Motor neuron (in vitro differentiated cells): ENCODE results near the gene NAT8. TPM values are rescaled to one million over a fixed set of nuclear protein-coding genes. Genes with fewer than 3 reads are reported as not detected.
"Not testable (repeated sequence)": the region's sequence is repeated elsewhere in the genome, so short reads cannot be mapped to it uniquely, and the experiment has no call there.

Experiments used
- ATAC-seq, 8 experiments: fragments of 200-7000 bp; cut with Tn5 transposase; replicated peaks in 6 of 8; 2 replicates each; pipeline ENCODE4 v1.8.0; 2021; ENCODE audit warnings: mild to moderate bottlenecking in 8 of 8, moderate library complexity in 8 of 8
- H3K27ac ChIP-seq, 2 donors: fragments of 250-450 bp; sonication (Bioruptor Pico); 2 replicates each; pipeline ENCODE4 v1.9.0; 2021; ENCODE audit warnings: antibody characterized with exemption in 2 of 2, mild to moderate bottlenecking in 2 of 2, moderate library complexity in 1 of 2
- H3K4me1 ChIP-seq, 2 donors: fragments of 250-450 bp; sonication (Bioruptor Pico); replicated peaks in 1 of 2; 2 replicates each; pipeline ENCODE4 v1.6.1; 2021; ENCODE audit warnings: antibody characterized with exemption in 2 of 2, mild to moderate bottlenecking in 2 of 2, moderate library complexity in 1 of 2
- H3K4me3 ChIP-seq, 5 donors: fragments of 250-450 bp; sonication (Bioruptor Pico); 2 replicates each; pipeline ENCODE4 v1.9.0; 2021; ENCODE audit warnings: antibody characterized with exemption in 5 of 5, mild to moderate bottlenecking in 5 of 5, moderate library complexity in 4 of 5
- WGBS, 10 experiments: fragments of 450-650 bp; shearing (Covaris generic); methylation state at CpG; one replicate each; pipeline ENCODE4 v1.0.0; 2022; 5-methylcytosine and 5-hydroxymethylcytosine counted together
- in situ Hi-C, 9 experiments: fragments of 400-800 bp; cut with MboI; loops; one replicate each; pipeline ENCODE4 v1.15.0; 2021; ENCODE audit warnings: low sequenced_read_pairs in 9 of 9, low pct_unique_long_range_greater_than_20kb in 2 of 9; ENCODE audit not compliant: unreplicated experiment in 9 of 9
- total RNA-seq, 8 experiments: library from RNA; unstranded; fragments of 300-600 nt; gene quantifications; 2 replicates each; pipeline versions ENCODE4 v1.2.3 to v1.2.4, GENCODE V29; 2022

NAT8 gene
- total RNA-seq, 8 experiments from 2014 or later = 0.36 to 1.3 (median 0.56) TPM; not detected in 2

DNA sequence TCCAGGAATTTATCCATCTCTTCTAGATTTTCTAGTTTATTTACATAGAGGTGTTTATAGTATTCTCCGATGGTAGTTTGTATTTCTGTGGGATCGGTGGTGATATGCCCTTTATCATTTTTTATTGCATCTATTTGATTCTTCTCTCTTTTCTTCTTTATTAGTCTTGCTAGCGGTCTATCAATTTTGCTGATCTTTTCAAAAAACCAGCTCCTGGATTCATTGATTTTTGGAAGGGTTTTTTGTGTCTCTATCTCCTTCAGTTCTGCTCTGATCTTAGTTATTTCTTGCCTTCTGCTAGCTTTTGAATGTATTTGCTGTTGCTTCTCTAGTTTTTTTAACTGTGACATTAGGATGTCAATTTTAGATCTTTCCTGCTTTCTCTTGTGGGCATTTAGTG is 25.0 kb upstream of the NAT8 start:
- ATAC-seq, in situ Hi-C loops, H3K27ac ChIP-seq, H3K4me3 ChIP-seq, H3K4me1 ChIP-seq: not testable (repeated sequence)
- WGBS, 10 experiments = 40 to 90% (median 68%) methylated on average over 1 to 3 of the region's 3 CpGs; no CpG with 5 or more reads in 3 of the 10 experiments

DNA sequence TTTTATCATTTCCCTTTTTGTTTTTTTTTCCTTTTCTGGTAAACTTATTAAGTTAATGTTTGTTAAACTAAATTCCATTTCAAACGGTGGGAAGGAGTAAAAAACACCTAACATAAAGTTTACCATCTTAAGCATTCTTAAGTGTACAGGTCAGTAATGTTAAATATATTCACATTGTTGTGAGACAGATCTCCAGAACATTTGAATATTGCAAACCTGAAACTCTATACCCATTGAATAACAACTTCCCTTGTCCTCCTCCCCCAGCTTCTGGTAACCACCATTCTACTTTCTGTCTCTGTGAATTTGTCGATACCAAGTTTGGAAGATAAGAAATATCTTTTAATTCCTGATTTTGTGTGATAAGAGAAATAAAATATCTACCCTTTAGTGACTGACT is 12.0 kb upstream of the NAT8 start:
- in situ Hi-C loops = no loop called here
- WGBS, 10 experiments = 23 to 94% (median 61%) methylated on average over 1 to 2 of the region's 2 CpGs
- H3K4me3 ChIP-seq = no peak overlapping the region
- H3K27ac ChIP-seq = no peak overlapping the region
- peak in 2 of 8 experiments; percentile 80 to 93 for ATAC-seq
- H3K4me1 ChIP-seq = no peaks in the 10 kb centered on the region

DNA sequence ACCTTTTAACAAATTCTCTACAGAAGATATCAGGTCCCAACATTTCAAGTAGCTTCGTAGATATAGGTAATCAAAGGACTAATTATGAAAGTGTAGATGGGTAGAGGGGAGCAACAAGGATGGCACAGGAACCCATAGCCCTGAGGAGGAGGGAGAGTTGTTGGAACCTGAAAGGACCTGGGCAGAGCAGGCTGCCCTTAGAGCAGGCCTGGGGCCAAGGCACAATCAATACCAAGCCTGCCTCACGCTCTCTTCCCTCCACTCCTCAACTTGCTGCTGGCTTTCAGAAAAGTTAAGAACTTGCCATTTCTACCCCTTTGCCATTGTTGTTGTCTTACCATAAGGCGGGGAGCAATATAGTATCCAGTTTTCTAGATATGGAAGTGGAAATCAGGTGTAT is 10.1 kb upstream of the NAT8 start:
- WGBS, 10 experiments = 57 to 100% (median 73%) methylated on average over 1 to 2 of the region's 3 CpGs; no CpG with 5 or more reads in 3 of the 10 experiments
- H3K4me1 ChIP-seq = no peaks in the 10 kb centered on the region
- no peak for ATAC-seq
- H3K27ac ChIP-seq = no peak overlapping the region
- in situ Hi-C loops = no loop called here
- H3K4me3 ChIP-seq = no peak overlapping the region

DNA sequence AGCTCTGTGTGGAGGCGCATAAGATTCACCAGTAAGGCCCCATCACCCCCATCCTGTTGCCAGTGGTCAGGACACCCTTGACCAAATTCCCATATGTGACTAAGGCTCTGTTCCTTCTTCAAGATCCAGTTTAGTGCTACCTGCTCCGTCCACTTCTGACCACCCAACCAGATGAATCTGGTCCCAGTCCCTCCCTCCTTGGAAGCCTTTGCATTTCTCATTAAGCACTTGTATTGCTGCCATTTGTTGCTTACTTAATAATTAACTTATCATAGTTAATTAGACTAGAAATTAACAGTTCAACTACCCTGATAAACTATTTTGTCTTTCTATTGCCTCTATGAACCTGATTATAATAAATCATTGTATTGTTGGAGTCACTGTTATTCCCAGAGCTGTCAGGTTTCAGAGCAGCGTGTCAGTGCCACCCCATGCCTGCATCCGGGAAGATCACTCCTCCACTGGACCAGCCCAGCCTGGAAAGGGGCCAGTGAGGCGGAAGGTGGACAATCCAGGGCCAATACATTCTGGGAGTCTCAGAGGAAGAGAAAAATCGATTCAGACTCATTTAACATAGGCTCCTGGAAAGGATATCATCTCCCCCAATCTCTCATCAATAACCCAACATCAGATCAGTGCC is 9.5 kb upstream of the NAT8 start:
- 20 to 100% (median 50%) methylated on average over 1 to 5 of the region's 6 CpGs; no CpG with 5 or more reads in 1 of the 10 experiments for WGBS, 10 experiments
- H3K4me3 ChIP-seq = no peak overlapping the region
- in situ Hi-C loops = no loop called here
- ATAC-seq = peak in 1 of 8 experiments; percentile 36
- no peaks in the 10 kb centered on the region for H3K4me1 ChIP-seq
- H3K27ac ChIP-seq = no peak overlapping the region

DNA sequence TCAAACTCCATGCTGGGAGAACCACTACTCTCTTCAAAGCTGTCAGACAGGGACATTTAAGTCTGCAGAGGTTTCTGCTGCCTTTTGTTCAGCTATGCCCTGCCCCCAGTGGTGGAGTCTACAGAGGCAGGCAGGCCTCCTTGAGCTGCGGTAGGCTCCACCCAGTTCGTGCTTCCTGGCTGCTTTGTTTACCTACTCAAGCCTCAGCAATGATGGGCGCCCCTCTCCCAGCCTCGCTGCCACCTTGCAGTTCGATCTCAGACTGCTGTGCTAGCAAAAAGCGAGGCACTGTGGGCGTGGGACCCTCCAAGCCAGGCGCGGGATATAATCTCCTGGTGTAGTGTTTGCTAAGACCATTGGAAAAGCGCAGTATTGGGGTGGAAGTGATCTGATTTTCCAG is 5.5 kb upstream of the NAT8 start:
- ATAC-seq, in situ Hi-C loops, H3K4me1 ChIP-seq, H3K27ac ChIP-seq, H3K4me3 ChIP-seq: not testable (repeated sequence)
- 80 to 96% (median 90%) methylated on average over 4 to 5 of the region's 10 CpGs; no CpG with 5 or more reads in 6 of the 10 experiments for WGBS, 10 experiments

DNA sequence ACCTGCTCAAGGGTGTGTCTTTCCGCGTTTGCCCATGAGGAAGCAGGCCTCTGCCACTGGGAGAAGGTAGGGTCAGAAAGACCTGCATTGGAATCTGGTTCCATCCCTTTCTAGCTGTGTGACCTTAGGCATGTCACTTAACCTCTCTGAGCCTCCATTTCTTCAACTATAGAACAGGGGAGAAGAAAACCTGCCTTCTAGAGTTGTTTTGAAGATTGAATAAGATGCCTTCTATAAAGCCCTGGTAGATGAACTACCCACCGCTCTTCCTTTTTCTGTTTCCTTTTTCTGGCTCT is 507 bp downstream of the NAT8 start:
- Histone ChIP-seq H3K4me3 (no peak overlapping the region), H3K27ac (no peak overlapping the region), H3K4me1 (no peaks in the 10 kb centered on the region)
- no peak for ATAC-seq
- in situ Hi-C loops = no loop called here
- WGBS, 10 experiments = 88 to 100% (median 100%) methylated on average over 1 to 3 of the region's 3 CpGs; no CpG with 5 or more reads in 3 of the 10 experiments

DNA sequence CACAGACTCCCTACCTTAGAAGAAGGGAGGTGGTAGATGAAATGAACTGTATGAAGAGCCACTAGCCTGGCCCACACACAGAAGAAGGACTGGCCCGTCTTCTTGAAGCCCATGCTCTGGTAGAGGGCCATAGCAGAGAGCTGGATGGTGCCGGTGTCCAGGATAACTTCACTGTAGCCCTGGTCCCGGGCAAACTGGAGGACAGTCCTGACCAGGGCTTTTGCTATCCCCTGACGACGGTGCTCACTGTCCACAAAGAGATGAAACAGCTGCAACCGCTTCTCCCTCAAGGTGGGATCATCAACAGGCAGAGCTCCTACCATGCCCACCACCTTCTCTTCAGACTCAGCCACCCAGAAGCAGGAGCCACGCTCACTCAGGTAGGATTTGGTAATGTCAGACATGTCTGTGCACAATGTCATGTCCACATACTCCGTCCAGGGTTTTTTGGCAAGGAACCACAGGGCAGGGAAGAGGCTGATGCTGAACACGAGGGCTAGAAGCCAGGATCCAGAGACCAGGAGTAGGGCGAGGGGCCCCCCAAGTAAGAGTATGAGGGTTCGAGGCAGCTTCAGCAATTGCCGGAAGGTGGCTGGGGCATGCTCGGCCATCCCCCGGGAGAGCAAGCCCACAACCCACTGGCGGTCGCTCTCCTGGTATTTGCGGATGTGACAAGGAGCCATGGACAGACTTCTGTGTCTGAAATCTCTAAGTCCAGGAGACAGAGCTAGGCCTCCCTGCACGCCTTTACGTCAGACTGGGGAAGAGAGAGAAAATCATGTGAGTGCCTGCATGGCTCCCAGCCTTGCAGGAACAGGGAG is 1.1 kb downstream of the NAT8 start:
- H3K4me1 ChIP-seq = no peaks in the 10 kb centered on the region
- H3K27ac ChIP-seq = no peak overlapping the region
- no peak for ATAC-seq
- no peak overlapping the region for H3K4me3 ChIP-seq
- 7 to 91% (median 60%) methylated on average over 1 to 5 of the region's 19 CpGs; no CpG with 5 or more reads in 3 of the 10 experiments for WGBS, 10 experiments
- in situ Hi-C loops = no loop called here

DNA sequence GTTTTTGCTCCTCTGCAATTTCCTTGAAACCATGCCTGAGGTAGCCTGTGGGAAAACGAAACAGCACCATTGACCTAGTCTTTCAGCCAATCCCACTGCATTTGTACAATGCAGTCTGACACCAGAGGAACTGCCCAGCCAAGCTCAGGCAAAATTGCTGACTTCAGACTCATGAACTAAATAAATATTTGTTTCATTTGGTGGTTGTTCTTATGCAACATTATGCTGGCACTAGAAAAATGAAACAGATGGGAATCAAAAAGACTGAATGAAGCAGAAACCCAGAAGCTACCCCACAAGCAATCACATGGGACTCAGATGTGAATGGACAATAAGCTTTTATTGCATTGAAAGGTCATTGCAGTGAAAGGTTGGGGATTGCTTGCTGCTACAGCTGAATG is 1.7 kb downstream of the NAT8 start:
- WGBS, 10 experiments = 0 to 80% (median 62%) methylated on average over 1 of the region's 1 CpG; no CpG with 5 or more reads in 4 of the 10 experiments
- Histone ChIP-seq H3K4me3 (no peak overlapping the region), H3K27ac (no peak overlapping the region), H3K4me1 (no peaks in the 10 kb centered on the region)
- in situ Hi-C loops = no loop called here
- peak in 5 of 8 experiments; percentile 14 to 94 (median 65) for ATAC-seq

DNA sequence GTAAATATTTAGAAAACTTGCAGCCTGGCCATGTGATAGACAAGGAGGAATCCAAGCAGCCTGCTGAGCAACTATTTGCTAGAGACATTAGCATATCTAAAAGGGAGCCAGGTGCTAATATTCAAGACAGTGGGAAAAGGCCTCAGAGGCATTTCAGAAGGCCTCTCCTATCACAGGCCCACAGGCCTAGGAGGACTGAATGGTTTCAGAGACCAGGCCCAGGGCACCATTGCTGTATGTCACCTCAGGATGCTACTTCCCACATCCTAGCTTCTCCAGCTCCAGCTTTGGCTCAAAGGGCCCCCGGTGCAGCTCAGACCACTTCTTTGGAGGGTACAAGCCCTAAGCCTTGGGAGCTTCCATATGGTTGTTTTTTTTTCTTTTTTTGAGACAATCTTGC is 3.8 kb downstream of the NAT8 start:
- ATAC-seq = no peak
- no peak overlapping the region for H3K27ac ChIP-seq
- in situ Hi-C loops = no loop called here
- no peak overlapping the region for H3K4me3 ChIP-seq
- 60 to 75% methylated on average over 1 of the region's 1 CpG; no CpG with 5 or more reads in 8 of the 10 experiments for WGBS, 10 experiments
- H3K4me1 ChIP-seq = no peaks in the 10 kb centered on the region

DNA sequence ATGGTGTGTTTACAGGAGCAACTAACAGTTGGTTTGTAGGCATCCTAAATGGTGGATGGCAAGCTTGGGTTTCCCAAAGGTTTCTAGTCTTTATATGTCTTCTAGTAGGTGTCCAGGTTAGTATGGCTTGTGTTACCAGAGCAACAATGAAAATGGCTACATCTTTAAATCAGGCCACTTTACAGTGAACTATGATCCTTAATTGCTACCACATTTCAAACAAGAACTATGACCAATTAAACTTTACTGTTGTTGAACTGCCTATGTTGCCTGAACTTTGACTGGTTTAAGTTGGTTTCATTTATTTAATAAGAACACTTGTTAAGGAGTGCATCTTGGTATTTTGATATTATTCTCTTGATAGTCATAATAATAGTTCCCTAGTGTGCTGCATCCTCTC is 5.2 kb downstream of the NAT8 start:
- H3K4me1 ChIP-seq, H3K27ac ChIP-seq, ATAC-seq, in situ Hi-C loops, H3K4me3 ChIP-seq: not testable (repeated sequence)

DNA sequence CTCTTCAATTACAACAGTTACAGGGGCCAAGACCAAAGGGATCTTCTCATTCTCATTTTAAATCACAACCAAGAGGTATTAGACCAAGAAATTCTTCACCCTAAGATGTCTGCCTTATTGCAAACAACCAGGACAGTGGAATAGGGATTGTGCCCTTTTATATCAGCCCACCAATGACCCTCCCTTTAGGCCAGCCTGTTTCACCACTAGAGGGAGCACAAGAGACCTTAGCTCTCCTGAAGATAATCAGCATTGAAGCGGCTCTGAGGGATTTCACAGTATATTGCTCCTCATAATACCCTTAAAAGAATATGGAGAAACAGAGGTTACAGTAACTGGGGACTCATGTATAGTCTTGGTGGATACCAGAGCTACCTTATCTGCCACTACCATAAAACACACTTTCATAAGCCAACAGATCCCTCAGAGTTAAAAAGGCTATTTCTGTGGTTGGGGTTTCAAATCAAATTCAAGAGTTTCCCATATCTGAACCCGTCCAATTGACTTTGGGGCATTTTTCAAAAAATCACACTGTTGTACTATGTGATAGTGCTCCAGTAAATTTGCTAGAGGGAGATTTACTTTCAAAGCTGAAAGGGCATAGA is 11.5 kb downstream of the NAT8 start:
- ATAC-seq = peak in 5 of 8 experiments; percentile 54 to 95 (median 90)
- H3K27ac ChIP-seq, H3K4me3 ChIP-seq, in situ Hi-C loops, H3K4me1 ChIP-seq: not testable (repeated sequence)
- WGBS, 10 experiments = 9 to 83% (median 33%) methylated on average over 1 of the region's 2 CpGs; no CpG with 5 or more reads in 5 of the 10 experiments

DNA sequence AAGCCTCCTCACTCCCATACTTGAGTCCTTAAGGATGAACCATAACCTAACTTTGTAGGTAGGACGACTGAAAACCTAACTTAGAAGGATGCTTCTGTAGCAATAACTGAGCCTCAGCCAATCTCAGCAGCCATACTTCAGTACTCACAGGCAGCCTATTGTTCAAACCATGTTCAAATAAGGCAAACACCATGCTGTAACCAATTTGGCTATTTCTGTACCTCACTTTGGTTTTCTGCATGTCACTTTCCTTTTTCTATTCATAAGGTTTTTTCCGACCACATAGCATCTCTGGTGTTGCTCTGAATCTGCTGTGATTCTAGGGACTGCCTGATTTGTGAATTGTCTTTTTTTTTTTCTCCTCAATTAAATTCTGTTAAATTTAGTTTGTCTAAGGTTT is 13.7 kb downstream of the NAT8 start:
- ATAC-seq, H3K4me1 ChIP-seq, H3K27ac ChIP-seq, H3K4me3 ChIP-seq, in situ Hi-C loops: not testable (repeated sequence)
- 71 to 100% (median 79%) methylated on average over 1 to 2 of the region's 2 CpGs; no CpG with 5 or more reads in 7 of the 10 experiments for WGBS, 10 experiments

DNA sequence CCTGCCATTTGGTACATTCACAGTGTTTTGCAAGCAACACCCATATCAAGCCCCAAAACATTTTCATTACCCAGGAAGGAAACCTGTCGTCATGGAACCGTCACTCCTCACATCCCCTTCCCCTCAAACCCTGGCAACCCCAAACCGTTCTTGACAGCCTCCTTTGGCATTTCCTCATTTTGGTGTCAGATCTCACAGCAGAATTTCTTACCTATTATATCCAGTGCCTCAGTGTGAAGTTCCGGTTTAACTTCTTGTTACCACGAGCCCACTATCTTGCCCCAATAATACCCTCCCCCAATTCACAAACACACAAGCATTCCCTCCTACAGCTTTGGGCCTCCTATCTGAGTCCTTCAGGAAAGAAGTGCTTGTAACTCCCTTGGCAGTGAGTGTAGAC is 16.0 kb downstream of the NAT8 start:
- ATAC-seq, H3K4me1 ChIP-seq, H3K4me3 ChIP-seq, in situ Hi-C loops, H3K27ac ChIP-seq: not testable (repeated sequence)
- 60 to 100% methylated on average over 1 of the region's 5 CpGs; no CpG with 5 or more reads in 8 of the 10 experiments for WGBS, 10 experiments
